Mucosa of descending colon (tissue), 3 donors: ENCODE measurements around the gene CCL2. TPM values are rescaled to one million over a fixed set of nuclear protein-coding genes. Genes with fewer than 3 reads are reported as not detected.

Experiments used
- ATAC-seq: fragments of 200-7000 bp; cut with Tn5 transposase; one replicate; pipeline ENCODE4 v1.9.1; 2020; ENCODE audit warnings: mild to moderate bottlenecking, moderate library complexity
- DNase-seq, 3 donors: peaks; one replicate each; pipeline ENCODE4 v3.0.0-alpha.2; 2020
- H3K36me3 ChIP-seq: fragments of 200-600 bp; one replicate; pipeline ENCODE4 v1.8.0; 2021; ENCODE audit warnings: low read depth, mild to moderate bottlenecking
- H3K4me1 ChIP-seq: fragments of 200-600 bp; one replicate; pipeline ENCODE4 v1.8.0; 2021; ENCODE audit warnings: low read depth, mild to moderate bottlenecking
- H3K4me3 ChIP-seq: fragments of 200-600 bp; one replicate; pipeline ENCODE4 v1.8.0; 2021; ENCODE audit warnings: mild to moderate bottlenecking
- H3K9me3 ChIP-seq: fragments of 200-600 bp; one replicate; pipeline ENCODE4 v1.8.0; 2021; ENCODE audit warnings: mild to moderate bottlenecking
- intact Hi-C, 2 donors: fragments of 100-400 bp; cut with DNase I in 1 of 2; cut with micrococcal nuclease in 1 of 2; formaldehyde crosslinking; loops; one replicate each; pipeline versions ENCODE4 v1.11.0 to v1.11.1; 2022; cut with DNase I, micrococcal nuclease
- total RNA-seq, 3 donors: library from RNA; stranded (reverse); fragmentation: NEBNext Ultra II Directional in 2 of 3; extraction: Animal tissue kit (Norgen Biotek cat#: 25700) in 2 of 3; gene quantifications; one replicate each; pipeline versions ENCODE4 v1.2.1 to v1.2.4, GENCODE V29; 2021 to 2023
- TF ChIP-seq, protein P1 (sequence below): fragments of 200-600 bp; IDR thresholded peaks from one replicate; pipeline ENCODE4 v1.8.0; 2022; ENCODE audit warnings: antibody characterized with exemption, mild to moderate bottlenecking
- donor health status: DM: no; HTN: no; CAD: no; lungs with moderate emphysema.
- donor health status: DM: no; HTN: no; CAD: no.
- donor health status: DM: no; HTN: yes; CAD: no.

Gene CCL2
- total RNA-seq, 3 donors from 2014 or later: 7.1 to 65.6 (median 39.7) TPM

- no peaks in the 10 kb centered on the region for H3K9me3 ChIP-seq
- H3K4me3 ChIP-seq: no peak overlapping the region
- DNase-seq: no peak
- intact Hi-C loops: no loop called here
- H3K36me3 ChIP-seq: no peaks in the 10 kb centered on the region
- TF ChIP-seq, protein P1, sequence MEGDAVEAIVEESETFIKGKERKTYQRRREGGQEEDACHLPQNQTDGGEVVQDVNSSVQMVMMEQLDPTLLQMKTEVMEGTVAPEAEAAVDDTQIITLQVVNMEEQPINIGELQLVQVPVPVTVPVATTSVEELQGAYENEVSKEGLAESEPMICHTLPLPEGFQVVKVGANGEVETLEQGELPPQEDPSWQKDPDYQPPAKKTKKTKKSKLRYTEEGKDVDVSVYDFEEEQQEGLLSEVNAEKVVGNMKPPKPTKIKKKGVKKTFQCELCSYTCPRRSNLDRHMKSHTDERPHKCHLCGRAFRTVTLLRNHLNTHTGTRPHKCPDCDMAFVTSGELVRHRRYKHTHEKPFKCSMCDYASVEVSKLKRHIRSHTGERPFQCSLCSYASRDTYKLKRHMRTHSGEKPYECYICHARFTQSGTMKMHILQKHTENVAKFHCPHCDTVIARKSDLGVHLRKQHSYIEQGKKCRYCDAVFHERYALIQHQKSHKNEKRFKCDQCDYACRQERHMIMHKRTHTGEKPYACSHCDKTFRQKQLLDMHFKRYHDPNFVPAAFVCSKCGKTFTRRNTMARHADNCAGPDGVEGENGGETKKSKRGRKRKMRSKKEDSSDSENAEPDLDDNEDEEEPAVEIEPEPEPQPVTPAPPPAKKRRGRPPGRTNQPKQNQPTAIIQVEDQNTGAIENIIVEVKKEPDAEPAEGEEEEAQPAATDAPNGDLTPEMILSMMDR: no peak
- no peaks in the 10 kb centered on the region for H3K4me1 ChIP-seq
- ATAC-seq: no peak
Measured at GRCh38 chr17:34287875-34288274, 32.8 kb downstream of the CCL2 start.

DNA sequence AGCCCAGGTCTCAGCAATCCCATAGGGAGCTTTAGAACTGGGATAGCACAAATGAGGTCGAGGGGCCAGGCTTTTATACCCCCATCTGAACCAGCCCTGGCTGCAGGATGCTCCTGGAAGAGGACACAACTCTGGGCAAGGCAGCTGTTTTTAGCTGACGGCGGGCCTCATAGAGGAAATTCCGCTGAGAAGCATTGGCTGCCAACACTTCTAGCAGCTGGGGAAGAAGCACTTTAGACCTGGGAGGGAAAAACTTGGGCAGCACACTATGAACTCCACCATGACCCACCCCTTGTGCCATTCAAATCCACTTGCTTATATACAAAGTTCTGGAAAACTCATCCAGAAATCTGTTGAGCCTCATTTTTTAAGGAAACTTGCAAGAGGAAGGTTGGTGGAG, 35.5 kb downstream of the CCL2 start:
- DNase-seq (no peak), ATAC-seq (no peak)
- Histone ChIP-seq H3K4me3 (no peak overlapping the region), H3K9me3 (no peaks in the 10 kb centered on the region), H3K4me1 (no peaks in the 10 kb centered on the region), H3K36me3 (no peaks in the 10 kb centered on the region)
- intact Hi-C loops: no loop called here
- TF ChIP-seq, protein P1: no peak

- TF ChIP-seq, protein P1: no peak
- Histone ChIP-seq H3K9me3 (no peaks in the 10 kb centered on the region), H3K36me3 (no peaks in the 10 kb centered on the region), H3K4me1 (no peaks in the 10 kb centered on the region), H3K4me3 (no peak overlapping the region)
- ATAC-seq: no peak
- DNase-seq: no peak
- intact Hi-C loops: no loop called here
Measured at GRCh38 chr17:34291721-34292348, 36.8 kb downstream of the CCL2 start.

DNA sequence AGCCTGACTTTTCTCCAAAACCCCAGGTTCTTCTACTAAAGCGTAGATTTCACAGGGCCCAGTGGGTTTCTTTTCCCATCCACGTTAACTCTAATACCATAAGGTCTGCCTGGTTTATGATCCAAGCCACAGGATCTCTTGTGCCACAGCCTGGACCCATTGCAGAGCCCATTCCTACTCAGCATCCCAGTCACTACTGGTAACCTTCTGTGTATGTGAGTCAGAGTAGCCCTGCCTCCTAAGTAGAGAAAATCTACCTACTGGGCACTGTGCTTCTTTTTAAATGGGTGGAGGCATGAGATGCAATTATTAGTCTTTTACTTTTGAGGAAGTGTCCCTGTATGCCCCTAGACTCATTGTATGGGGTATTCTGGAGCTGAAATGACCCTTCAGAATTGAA, 43.9 kb downstream of the CCL2 start:
- no peak overlapping the region for H3K4me3 ChIP-seq
- intact Hi-C loops: no loop called here
- ATAC-seq: no peak
- H3K4me1 ChIP-seq: no peaks in the 10 kb centered on the region
- no peak for DNase-seq
- no peaks in the 10 kb centered on the region for H3K36me3 ChIP-seq
- no peaks in the 10 kb centered on the region for H3K9me3 ChIP-seq
- TF ChIP-seq, protein P1: no peak

DNA sequence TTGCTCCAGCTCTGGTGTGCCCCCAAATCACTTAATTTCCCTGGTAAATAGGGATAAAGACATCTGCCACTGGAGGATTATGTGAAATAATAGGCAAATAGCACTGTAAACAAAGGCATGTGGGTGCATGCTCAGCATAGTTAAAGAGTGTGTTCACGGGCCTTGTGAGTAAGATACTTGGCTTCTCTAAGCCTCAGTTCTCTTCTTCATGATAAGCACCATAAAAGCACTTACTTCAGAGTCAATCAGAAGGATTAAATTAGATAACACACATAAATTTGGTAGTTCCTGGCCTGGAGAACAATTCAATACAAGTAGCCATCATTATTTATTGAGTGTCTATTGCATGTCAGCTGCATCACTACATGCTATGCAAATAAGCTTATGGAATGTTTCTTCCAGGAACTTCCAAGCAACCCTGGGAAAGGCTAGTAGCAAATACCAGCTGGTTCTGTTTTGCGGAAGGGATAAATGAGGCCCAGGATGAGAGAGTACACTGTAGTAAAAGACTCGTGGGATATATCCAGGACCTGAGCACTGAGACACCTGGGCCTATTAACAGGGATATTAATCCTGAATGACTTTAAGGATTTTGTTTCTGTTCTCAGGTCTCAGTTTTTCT, 45.0 kb downstream of the CCL2 start:
- no peaks in the 10 kb centered on the region for H3K36me3 ChIP-seq
- ATAC-seq: no peak
- DNase-seq: no peak
- no peaks in the 10 kb centered on the region for H3K4me1 ChIP-seq
- intact Hi-C loops: loop anchor here (10.0 kb wide), 1 partner anchor 95 kb away; no protein-coding TSS in a partner anchor
- TF ChIP-seq, protein P1: no peak
- no peaks in the 10 kb centered on the region for H3K9me3 ChIP-seq
- no peak overlapping the region for H3K4me3 ChIP-seq
